ENCODE results near the gene TAF4B.

Gene TAF4B

GRCh38 chr18:26406854-26407517 is 180.7 kb downstream of the TAF4B start:
- no peak for DNase-seq (ENCODE audit: low read depth)
- no peak for TF ChIP-seq CTCF (conservative IDR thresholded peaks at IDR 0.05; ENCODE audit: control insufficient read depth, insufficient read depth, low read depth, low read length)
- H3K4me3 ChIP-seq (ENCODE audit: control insufficient read depth, low read depth, low read length), result no peak overlapping the region

GRCh38 chr18:26407736-26408601 is 181.7 kb downstream of the TAF4B start:
- no peak for DNase-seq (ENCODE audit: low read depth)
- H3K4me3 ChIP-seq (ENCODE audit: control insufficient read depth, low read depth, low read length), result no peak overlapping the region
- TF ChIP-seq CTCF (conservative IDR thresholded peaks at IDR 0.05; ENCODE audit: control insufficient read depth, insufficient read depth, low read depth, low read length), result no peak

GRCh38 chr18:26409091-26409490 is 182.8 kb downstream of the TAF4B start:
- H3K4me3 ChIP-seq (ENCODE audit: control insufficient read depth, low read depth, low read length), result no peak overlapping the region
- no peak for DNase-seq (ENCODE audit: low read depth)
- TF ChIP-seq CTCF (conservative IDR thresholded peaks at IDR 0.05; ENCODE audit: control insufficient read depth, insufficient read depth, low read depth, low read length), result no peak

GRCh38 chr18:26414901-26415440 is 188.7 kb downstream of the TAF4B start:
- no peak for DNase-seq (ENCODE audit: low read depth)
- no peak for TF ChIP-seq CTCF (conservative IDR thresholded peaks at IDR 0.05; ENCODE audit: control insufficient read depth, insufficient read depth, low read depth, low read length)
- no peak overlapping the region for H3K4me3 ChIP-seq (ENCODE audit: control insufficient read depth, low read depth, low read length)

- DNase-seq (ENCODE audit: low read depth), result no peak
- no peak overlapping the region for H3K4me3 ChIP-seq (ENCODE audit: control insufficient read depth, low read depth, low read length)
- TF ChIP-seq CTCF (conservative IDR thresholded peaks at IDR 0.05; ENCODE audit: control insufficient read depth, insufficient read depth, low read depth, low read length), result no peak
Observed at GRCh38 chr18:26415631-26416030, 189.4 kb downstream of the TAF4B start.

GRCh38 chr18:26416652-26417150 is 190.5 kb downstream of the TAF4B start:
- H3K4me3 ChIP-seq (ENCODE audit: control insufficient read depth, low read depth, low read length), result no peak overlapping the region
- DNase-seq (ENCODE audit: low read depth), result no peak
- no peak for TF ChIP-seq CTCF (conservative IDR thresholded peaks at IDR 0.05; ENCODE audit: control insufficient read depth, insufficient read depth, low read depth, low read length)

All from fibroblast of mammary gland (primary cell).